ENCODE measurements around the gene RMC1. TPM values are rescaled to one million over a fixed set of nuclear protein-coding genes. Genes with fewer than 3 reads are reported as not detected.

RMC1 gene
- total RNA-seq (62.1 TPM), polyA plus RNA-seq (10 to 100 TPM; 36.8 to 51.8 (median 44.0) TPM)

DNA sequence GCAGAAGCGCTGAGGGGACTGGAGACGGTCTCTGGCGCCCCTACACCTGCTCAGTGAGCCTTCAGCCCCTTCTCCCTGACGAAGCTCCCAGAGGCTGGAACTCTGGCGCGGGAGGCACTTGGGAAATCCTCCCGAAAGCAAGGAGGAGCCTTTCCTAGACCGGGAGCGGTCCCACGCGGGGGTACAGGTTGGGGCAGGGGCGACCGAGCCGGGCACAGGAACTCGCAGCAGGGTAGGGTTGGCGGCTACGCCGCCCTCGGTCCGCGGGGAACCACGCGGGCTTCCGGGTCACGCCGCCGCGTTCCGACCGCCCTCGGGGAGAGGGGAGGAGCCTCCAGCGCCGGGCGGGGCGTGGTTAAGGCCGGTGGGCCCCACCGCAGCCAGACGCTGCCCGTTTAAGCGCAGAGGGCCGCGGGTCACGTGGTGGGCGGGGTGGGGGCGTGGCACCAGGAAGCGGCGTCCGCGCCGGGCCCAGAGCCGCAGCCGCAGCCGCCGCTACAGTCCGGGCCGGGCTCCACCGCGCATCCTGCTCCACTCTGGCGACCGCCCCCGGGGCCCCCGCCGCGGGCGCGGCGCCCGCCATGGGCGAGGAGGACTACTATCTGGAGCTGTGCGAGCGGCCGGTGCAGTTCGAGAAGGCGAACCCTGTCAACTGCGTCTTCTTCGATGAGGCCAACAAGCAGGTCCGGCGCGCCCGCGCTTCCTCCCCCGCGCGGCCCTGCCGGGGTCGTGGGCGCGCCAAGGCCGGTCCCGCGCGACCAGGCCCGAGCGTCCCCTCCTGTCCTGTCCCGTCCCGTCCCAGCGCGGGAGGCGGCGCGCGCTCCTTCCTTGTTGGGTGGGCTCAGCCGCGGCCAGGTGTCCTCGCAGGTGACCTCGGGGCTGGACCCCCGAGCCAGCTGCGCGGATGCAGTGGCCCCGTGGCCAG, at the start of gene RMC1:
RMC1 (plus strand) TSS at position 474 of the 925 bp plus-strand sequence; CDS start at position 582, 108 bp downstream.
- Mint-ChIP-seq H3K4me3 (peak within 1 kb of the TSS; percentile 92 to 99 (median 98)), H3K27me3 (peaks cover 12% of the 10 kb centered on the region), H3K9me3 (no peaks in the 10 kb centered on the region), H3K4me1 (peaks cover 8 to 67% (median 45%) of the 10 kb centered on the region in 4 donors), H3K27ac (peak within 1 kb of the TSS; percentile 95 to 99 (median 97)), H3K36me3 (peaks cover 16% of the 10 kb centered on the region)
- DNase-seq = peak; percentile 94 to 97 (median 95)
- no peaks in the 10 kb centered on the region for H3K9me3 ChIP-seq (ENCODE audit: control insufficient read depth in 2 of 2, low read length in 2 of 2)
- H3K27ac ChIP-seq (ENCODE audit: insufficient read depth, low read length, poor library complexity, severe bottlenecking) = peak within 1 kb of the TSS; percentile 95
- ATAC-seq (ENCODE audit: low read depth in 2 of 2) = peak; percentile 91
- no peaks in the 10 kb centered on the region for H3K27me3 ChIP-seq (ENCODE audit: control insufficient read depth, insufficient read depth, low read length)
- H3K4me3 ChIP-seq (ENCODE audit: low read depth, low read length) = peak within 1 kb of the TSS; percentile 89
- H3K36me3 ChIP-seq (ENCODE audit: control insufficient read depth, insufficient read depth, low read length) = peaks cover 21% of the 10 kb centered on the region
- H3K4me1 ChIP-seq (ENCODE audit: control insufficient read depth, insufficient read depth, low read length, poor library complexity, severe bottlenecking) = peaks cover 43% of the 10 kb centered on the region

- Mint-ChIP-seq H3K4me1 (peaks cover 31 to 61% (median 42%) of the 10 kb centered on the region in 4 donors), H3K9me3 (peaks cover 0 to 2% (median 0%) of the 10 kb centered on the region in 7 donors)
Observed at GRCh38 chr18:23453680-23454058, 49.6 kb upstream of the RMC1 start.

GRCh38 chr18:23456835-23457234, 46.5 kb upstream of the RMC1 start:
- Histone ChIP-seq H3K4me1 (ENCODE audit: control insufficient read depth, insufficient read depth, low read length, poor library complexity, severe bottlenecking) (peaks cover 71% of the 10 kb centered on the region), H3K27me3 (ENCODE audit: control insufficient read depth, insufficient read depth, low read length) (no peaks in the 10 kb centered on the region), H3K4me3 (ENCODE audit: low read depth, low read length) (peak overlapping the region; percentile 51), H3K9me3 (ENCODE audit: control insufficient read depth in 2 of 2, low read length in 2 of 2) (no peaks in the 10 kb centered on the region), H3K36me3 (ENCODE audit: control insufficient read depth, insufficient read depth, low read length) (peaks cover 9% of the 10 kb centered on the region), H3K27ac (ENCODE audit: insufficient read depth, low read length, poor library complexity, severe bottlenecking) (no peak overlapping the region)
- DNase-seq (no peak), ATAC-seq (ENCODE audit: low read depth in 2 of 2) (no peak)
- Mint-ChIP-seq H3K27me3 (peaks cover 4% of the 10 kb centered on the region), H3K4me1 (peaks cover 58 to 87% (median 68%) of the 10 kb centered on the region in 4 donors), H3K9me3 (no peaks in the 10 kb centered on the region), H3K4me3 (peak overlapping the region in 2 of 4 donors; percentile 51 to 76), H3K36me3 (peaks cover 12% of the 10 kb centered on the region), H3K27ac (peak overlapping the region in 1 of 3 donors; percentile 71)

More at GRCh38 chr18:23453680-23454058, 49.6 kb upstream of the RMC1 start:
- H3K4me1 ChIP-seq (ENCODE audit: control insufficient read depth, insufficient read depth, low read length, poor library complexity, severe bottlenecking) = peaks cover 46% of the 10 kb centered on the region
- Mint-ChIP-seq H3K36me3 (no peaks in the 10 kb centered on the region), H3K27ac (peak overlapping the region; percentile 91 to 97 (median 91)), H3K27me3 (peaks cover 12% of the 10 kb centered on the region), H3K4me3 (peak overlapping the region; percentile 100)
- peak overlapping the region; percentile 82 for H3K27ac ChIP-seq (ENCODE audit: insufficient read depth, low read length, poor library complexity, severe bottlenecking)
- H3K36me3 ChIP-seq (ENCODE audit: control insufficient read depth, insufficient read depth, low read length) = peaks cover 3% of the 10 kb centered on the region
- no peaks in the 10 kb centered on the region for H3K9me3 ChIP-seq (ENCODE audit: control insufficient read depth in 2 of 2, low read length in 2 of 2)
- DNase-seq (peak in 2 of 3 donors; percentile 23 to 47), ATAC-seq (ENCODE audit: low read depth in 2 of 2) (peak; percentile 46)
- H3K27me3 ChIP-seq (ENCODE audit: control insufficient read depth, insufficient read depth, low read length) = no peaks in the 10 kb centered on the region
- peak overlapping the region; percentile 96 for H3K4me3 ChIP-seq (ENCODE audit: low read depth, low read length)

GRCh38 chr18:23458830-23459529, 44.3 kb upstream of the RMC1 start:
- Mint-ChIP-seq H3K36me3 (peaks cover 25% of the 10 kb centered on the region), H3K4me1 (peaks cover 58 to 78% (median 62%) of the 10 kb centered on the region in 4 donors), H3K4me3 (peak overlapping the region; percentile 23 to 76 (median 46)), H3K9me3 (no peaks in the 10 kb centered on the region), H3K27ac (peak overlapping the region in 2 of 3 donors; percentile 54 to 65), H3K27me3 (no peaks in the 10 kb centered on the region)
- no peak overlapping the region for H3K27ac ChIP-seq (ENCODE audit: insufficient read depth, low read length, poor library complexity, severe bottlenecking)
- H3K9me3 ChIP-seq (ENCODE audit: control insufficient read depth in 2 of 2, low read length in 2 of 2) = no peaks in the 10 kb centered on the region
- peaks cover 68% of the 10 kb centered on the region for H3K4me1 ChIP-seq (ENCODE audit: control insufficient read depth, insufficient read depth, low read length, poor library complexity, severe bottlenecking)
- H3K4me3 ChIP-seq (ENCODE audit: low read depth, low read length) = peak overlapping the region; percentile 43
- peaks cover 30% of the 10 kb centered on the region for H3K36me3 ChIP-seq (ENCODE audit: control insufficient read depth, insufficient read depth, low read length)
- ATAC-seq (ENCODE audit: low read depth in 2 of 2) = no peak
- no peak for DNase-seq
- no peaks in the 10 kb centered on the region for H3K27me3 ChIP-seq (ENCODE audit: control insufficient read depth, insufficient read depth, low read length)

GRCh38 chr18:23459530-23459921, 43.8 kb upstream of the RMC1 start:
- Histone ChIP-seq H3K4me1 (ENCODE audit: control insufficient read depth, insufficient read depth, low read length, poor library complexity, severe bottlenecking) (peaks cover 63% of the 10 kb centered on the region), H3K9me3 (ENCODE audit: control insufficient read depth in 2 of 2, low read length in 2 of 2) (no peaks in the 10 kb centered on the region), H3K4me3 (ENCODE audit: low read depth, low read length) (peak overlapping the region; percentile 43), H3K36me3 (ENCODE audit: control insufficient read depth, insufficient read depth, low read length) (peaks cover 35% of the 10 kb centered on the region), H3K27me3 (ENCODE audit: control insufficient read depth, insufficient read depth, low read length) (no peaks in the 10 kb centered on the region), H3K27ac (ENCODE audit: insufficient read depth, low read length, poor library complexity, severe bottlenecking) (peak overlapping the region; percentile 14)
- Mint-ChIP-seq H3K27ac (peak overlapping the region in 1 of 3 donors; percentile 70), H3K36me3 (peaks cover 25% of the 10 kb centered on the region), H3K4me3 (peak overlapping the region in 2 of 4 donors; percentile 23 to 76), H3K9me3 (no peaks in the 10 kb centered on the region), H3K27me3 (no peaks in the 10 kb centered on the region), H3K4me1 (peaks cover 53 to 73% (median 57%) of the 10 kb centered on the region in 4 donors)
- DNase-seq (no peak), ATAC-seq (ENCODE audit: low read depth in 2 of 2) (no peak)

- H3K4me3 ChIP-seq (ENCODE audit: low read depth, low read length) = peak overlapping the region; percentile 10
- ATAC-seq (ENCODE audit: low read depth in 2 of 2) = no peak
- DNase-seq = no peak
- H3K4me3 Mint-ChIP-seq = peak overlapping the region; percentile 29 to 87 (median 56)
- H3K27me3 ChIP-seq (ENCODE audit: control insufficient read depth, insufficient read depth, low read length) = no peaks in the 10 kb centered on the region
- H3K27me3 Mint-ChIP-seq = no peaks in the 10 kb centered on the region
- peaks cover 57% of the 10 kb centered on the region for H3K4me1 ChIP-seq (ENCODE audit: control insufficient read depth, insufficient read depth, low read length, poor library complexity, severe bottlenecking)
- H3K27ac ChIP-seq (ENCODE audit: insufficient read depth, low read length, poor library complexity, severe bottlenecking) = no peak overlapping the region
- no peaks in the 10 kb centered on the region for H3K9me3 Mint-ChIP-seq
- H3K36me3 ChIP-seq (ENCODE audit: control insufficient read depth, insufficient read depth, low read length) = peaks cover 45% of the 10 kb centered on the region
- peaks cover 28% of the 10 kb centered on the region for H3K36me3 Mint-ChIP-seq
- H3K27ac Mint-ChIP-seq = peak overlapping the region; percentile 50 to 70 (median 61)
- H3K9me3 ChIP-seq (ENCODE audit: control insufficient read depth in 2 of 2, low read length in 2 of 2) = no peaks in the 10 kb centered on the region
- H3K4me1 Mint-ChIP-seq = peaks cover 51 to 62% (median 54%) of the 10 kb centered on the region in 4 donors
Observed at GRCh38 chr18:23460285-23461273, 42.7 kb upstream of the RMC1 start.
